PC-9 (cell line): ENCODE data around the gene PACRG. TPM values are rescaled to one million over a fixed set of nuclear protein-coding genes. Genes with fewer than 3 reads are reported as not detected.

Experiments used
- BruUV-seq: library from RNA; stranded (reverse); fragments of 400-500 nt; replicated peaks from 2 replicates; lab custom pipeline; 2021; lab: Mats Ljungman, UMichigan
- CTCF ChIA-PET: fragments of 300-600 bp; sonication (Branson Sonifier 250); formaldehyde crosslinking; loops from one replicate; lab custom pipeline; 2022; ENCODE audit warnings: antibody characterized with exemption; lab: Charles Lee
- POLR2A ChIA-PET: fragments of 300-600 bp; sonication (Branson Sonifier 250); formaldehyde crosslinking; loops from one replicate; lab custom pipeline; 2022; ENCODE audit warnings: antibody characterized with exemption; ENCODE audit not compliant: unreplicated experiment; lab: Charles Lee
- DNase-seq, 2 experiments: peaks; one replicate each; pipeline versions ENCODE4 v3.0.0 to v3.0.0-alpha.2; 2015 to 2022; ENCODE audit warnings: mixed read lengths in 1 of 2
- H2AFZ ChIP-seq: fragments of 200-600 bp; sonication (generic); 2 replicates; pipeline ENCODE4 v1.8.1; 2017; ENCODE audit warnings: antibody characterized with exemption
- H3F3A ChIP-seq: fragments of 200-600 bp; sonication (generic); 2 replicates; pipeline ENCODE4 v1.8.1; 2017; ENCODE audit warnings: antibody characterized with exemption, mild to moderate bottlenecking, low read depth; ENCODE audit not compliant: insufficient read depth
- H3K27ac ChIP-seq: fragments of 200-600 bp; sonication (generic); 2 replicates; pipeline ENCODE4 v1.6.1; 2016; ENCODE audit warnings: mixed run types
- H3K27me3 ChIP-seq: fragments of 200-600 bp; sonication (generic); 2 replicates; pipeline ENCODE4 v1.6.1; 2016; ENCODE audit warnings: low read depth, mixed run types; ENCODE audit not compliant: insufficient read depth
- H3K36me3 ChIP-seq: fragments of 200-600 bp; sonication (generic); 2 replicates; pipeline ENCODE4 v1.6.1; 2016; ENCODE audit warnings: low read depth, mixed run types
- H3K4me1 ChIP-seq: fragments of 200-600 bp; sonication (generic); replicated peaks from 2 replicates; pipeline ENCODE4 v1.6.1; 2016; ENCODE audit warnings: mixed run types; ENCODE audit not compliant: insufficient read depth
- H3K4me2 ChIP-seq: fragments of 200-600 bp; sonication (generic); 2 replicates; pipeline ENCODE4 v1.6.1; 2017; ENCODE audit warnings: mixed run types
- H3K4me3 ChIP-seq: fragments of 200-600 bp; sonication (generic); 2 replicates; pipeline ENCODE4 v1.6.1; 2016; ENCODE audit warnings: mixed run types
- H3K79me2 ChIP-seq: fragments of 200-600 bp; sonication (generic); 2 replicates; pipeline ENCODE4 v1.6.1; 2017; ENCODE audit warnings: low read depth, mixed run types
- H3K9me2 ChIP-seq: fragments of 200-600 bp; sonication (generic); 2 replicates; pipeline ENCODE4 v1.8.1; 2017; ENCODE audit warnings: mild to moderate bottlenecking; ENCODE audit not compliant: insufficient read depth
- H3K9me3 ChIP-seq: fragments of 200-600 bp; sonication (generic); 2 replicates; pipeline ENCODE4 v1.8.1; 2016; ENCODE audit warnings: low read depth; ENCODE audit not compliant: insufficient read depth
- H4K20me1 ChIP-seq: fragments of 200-600 bp; sonication (generic); 2 replicates; pipeline ENCODE4 v1.8.1; 2017; ENCODE audit not compliant: insufficient read depth
- CTCF ChIP-seq: fragments of 200-600 bp; sonication (generic); conservative IDR thresholded peaks from 2 replicates; pipeline ENCODE4 v1.6.1; 2017; ENCODE audit warnings: mixed run types, antibody characterized with exemption, mild to moderate bottlenecking, moderate library complexity
- EZH2 ChIP-seq: fragments of 200-600 bp; sonication (generic); IDR thresholded peaks from 2 replicates; pipeline ENCODE4 v1.8.0; 2017; ENCODE audit warnings: antibody characterized with exemption, low read depth
- intact Hi-C: fragments of 100-400 bp; cut with micrococcal nuclease; formaldehyde crosslinking; loops from one replicate; pipeline ENCODE4 v1.10.0; 2022; ENCODE audit not compliant: unreplicated experiment
- total RNA-seq: library from RNA; stranded (reverse); gene quantifications from 2 replicates; pipeline ENCODE4 v1.2.3, GENCODE V29; 2021

Gene PACRG
- total RNA-seq, 1 experiment from 2014 or later = not detected

GRCh38 chr6:163321717-163322116 lies 593.9 kb downstream of the PACRG start:
- no peak overlapping the region for H3K27ac ChIP-seq

GRCh38 chr6:163323274-163323673 lies 595.5 kb downstream of the PACRG start:
- H3K79me2 ChIP-seq = no peaks in the 10 kb centered on the region
- POLR2A ChIA-PET = no interaction called here
- TF ChIP-seq CTCF = no peak
- no peak for TF ChIP-seq EZH2
- no TSS peak for BruUV-seq
- H3K36me3 ChIP-seq = no peaks in the 10 kb centered on the region
- H3K4me2 ChIP-seq = no peak overlapping the region
- CTCF ChIA-PET = no interaction called here
- DNase-seq = no peak
- no peak overlapping the region for H3K27ac ChIP-seq
- no peak overlapping the region for H2AFZ ChIP-seq
- H4K20me1 ChIP-seq = no peaks in the 10 kb centered on the region
- intact Hi-C loops = no loop called here
- H3K9me2 ChIP-seq = no peaks in the 10 kb centered on the region
- no peaks in the 10 kb centered on the region for H3K27me3 ChIP-seq
- peaks cover 33% of the 10 kb centered on the region for H3K4me1 ChIP-seq
- H3K9me3 ChIP-seq = no peaks in the 10 kb centered on the region
- H3F3A ChIP-seq = peaks cover 23% of the 10 kb centered on the region
- no peak overlapping the region for H3K4me3 ChIP-seq

More at GRCh38 chr6:163321717-163322116, 593.9 kb downstream of the PACRG start:
- ChIA-PET CTCF (no interaction called here), POLR2A (interaction anchor here (0.5 kb wide), 1 partner anchor 20 kb away, joined by 3 read pairs; no protein-coding TSS in a partner anchor)
- Histone ChIP-seq H3K9me3 (no peaks in the 10 kb centered on the region), H3F3A (peaks cover 23% of the 10 kb centered on the region), H3K27me3 (no peaks in the 10 kb centered on the region), H3K36me3 (no peaks in the 10 kb centered on the region), H3K4me2 (no peak overlapping the region), H3K4me3 (no peak overlapping the region), H3K9me2 (no peaks in the 10 kb centered on the region), H2AFZ (no peak overlapping the region), H3K4me1 (peaks cover 33% of the 10 kb centered on the region), H4K20me1 (no peaks in the 10 kb centered on the region), H3K79me2 (no peaks in the 10 kb centered on the region)
- intact Hi-C loops = no loop called here
- TF ChIP-seq CTCF (no peak), EZH2 (no peak)
- no peak for DNase-seq
- BruUV-seq = no TSS peak

DNA sequence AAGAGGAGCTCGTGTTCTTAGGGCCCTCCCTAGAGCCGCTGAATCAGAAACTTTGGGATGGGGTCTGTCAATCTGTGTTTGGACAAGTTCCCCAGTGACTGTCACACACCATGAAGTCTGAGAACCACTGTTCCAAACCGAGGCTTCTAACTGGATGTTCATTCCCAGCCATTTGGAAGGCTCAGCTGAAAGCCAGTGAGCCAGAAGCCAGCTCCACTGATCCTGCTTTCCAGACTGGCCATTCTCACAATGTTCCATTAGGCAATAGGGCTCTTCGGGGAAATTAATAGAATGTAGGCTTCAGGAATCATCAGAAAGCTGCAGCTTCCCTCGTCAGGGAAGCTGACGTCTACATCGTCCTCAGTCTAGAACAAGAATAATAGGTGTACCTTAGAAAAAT lies 595.9 kb downstream of the PACRG start:
- Histone ChIP-seq H3K4me3 (no peak overlapping the region), H2AFZ (no peak overlapping the region), H3K36me3 (no peaks in the 10 kb centered on the region), H3K27me3 (no peaks in the 10 kb centered on the region), H3F3A (peaks cover 23% of the 10 kb centered on the region), H3K27ac (no peak overlapping the region), H3K79me2 (no peaks in the 10 kb centered on the region), H3K9me3 (no peaks in the 10 kb centered on the region), H4K20me1 (no peaks in the 10 kb centered on the region), H3K4me1 (peaks cover 33% of the 10 kb centered on the region), H3K4me2 (no peak overlapping the region), H3K9me2 (no peaks in the 10 kb centered on the region)
- intact Hi-C loops = no loop called here
- POLR2A ChIA-PET = no interaction called here
- CTCF ChIA-PET = no interaction called here
- BruUV-seq = no TSS peak
- DNase-seq = no peak
- TF ChIP-seq CTCF (no peak), EZH2 (no peak)
